HG03175 (cell line): ENCODE results near the gene CT47C1.
A peak's percentile ranks its signal among the peaks of the same experiment; 100 is the strongest.
"Not testable (repeated sequence)": the region's sequence is repeated elsewhere in the genome, so short reads cannot be mapped to it uniquely, and the experiment has no call there.

Experiments
- ATAC-seq: cut with Tn5 transposase; IDR thresholded peaks from one replicate; pipeline ENCODE4 v1.9.1; 2021; ENCODE audit warnings: mild to moderate bottlenecking, moderate library complexity; ENCODE audit not compliant: unreplicated experiment

The CT47C1 gene

GRCh38 chrX:119072744-119073143 lies at the start of gene CT47C1:
Gene CT47C1, plus strand, starts transcription at chrX:119072993. Its CDS starts 233 bp downstream, at chrX:119073226.
- no peak for ATAC-seq

- ATAC-seq: no peak
Observed at GRCh38 chrX:119025900-119026299, 46.9 kb upstream of the CT47C1 start.

GRCh38 chrX:119026344-119026743 lies 46.4 kb upstream of the CT47C1 start:
- not testable (repeated sequence) for ATAC-seq

- not testable (repeated sequence) for ATAC-seq
Observed at GRCh38 chrX:119027960-119028732, 44.6 kb upstream of the CT47C1 start.

GRCh38 chrX:119028733-119029330 lies 44.0 kb upstream of the CT47C1 start:
- no peak for ATAC-seq

GRCh38 chrX:119029656-119030055 lies 43.1 kb upstream of the CT47C1 start:
- ATAC-seq: not testable (repeated sequence)

GRCh38 chrX:119030990-119031389 lies 41.8 kb upstream of the CT47C1 start:
- ATAC-seq: no peak

- no peak for ATAC-seq
Observed at GRCh38 chrX:119036107-119037029, 36.4 kb upstream of the CT47C1 start.

GRCh38 chrX:119040432-119040831 lies 32.4 kb upstream of the CT47C1 start:
- no peak for ATAC-seq

- ATAC-seq: no peak
Observed at GRCh38 chrX:119041175-119041574, 31.6 kb upstream of the CT47C1 start.

GRCh38 chrX:119042040-119042439 lies 30.8 kb upstream of the CT47C1 start:
- ATAC-seq: no peak

GRCh38 chrX:119042996-119043395 lies 29.8 kb upstream of the CT47C1 start:
- ATAC-seq: no peak

- no peak for ATAC-seq
Observed at GRCh38 chrX:119045884-119046283, 26.9 kb upstream of the CT47C1 start.

- no peak for ATAC-seq
Observed at GRCh38 chrX:119055687-119056086, 17.1 kb upstream of the CT47C1 start.

- ATAC-seq: no peak
Observed at GRCh38 chrX:119062750-119063374, 9.9 kb upstream of the CT47C1 start.

GRCh38 chrX:119063428-119063827 lies 9.4 kb upstream of the CT47C1 start:
- no peak for ATAC-seq

GRCh38 chrX:119067023-119067739 lies 5.6 kb upstream of the CT47C1 start:
- peak; percentile 57 for ATAC-seq

GRCh38 chrX:119069128-119069527 lies 3.7 kb upstream of the CT47C1 start:
- ATAC-seq: no peak

GRCh38 chrX:119069762-119070161 lies 3.0 kb upstream of the CT47C1 start:
- no peak for ATAC-seq

GRCh38 chrX:119071381-119071780 lies 1.4 kb upstream of the CT47C1 start:
- peak; percentile 92 for ATAC-seq
